Measurements from ENCODE around the gene SARS2. TPM values are rescaled to one million over a fixed set of nuclear protein-coding genes. Genes with fewer than 3 reads are reported as not detected.
A peak's percentile ranks its signal among the peaks of the same experiment; 100 is the strongest.

Gene SARS2, protein sequence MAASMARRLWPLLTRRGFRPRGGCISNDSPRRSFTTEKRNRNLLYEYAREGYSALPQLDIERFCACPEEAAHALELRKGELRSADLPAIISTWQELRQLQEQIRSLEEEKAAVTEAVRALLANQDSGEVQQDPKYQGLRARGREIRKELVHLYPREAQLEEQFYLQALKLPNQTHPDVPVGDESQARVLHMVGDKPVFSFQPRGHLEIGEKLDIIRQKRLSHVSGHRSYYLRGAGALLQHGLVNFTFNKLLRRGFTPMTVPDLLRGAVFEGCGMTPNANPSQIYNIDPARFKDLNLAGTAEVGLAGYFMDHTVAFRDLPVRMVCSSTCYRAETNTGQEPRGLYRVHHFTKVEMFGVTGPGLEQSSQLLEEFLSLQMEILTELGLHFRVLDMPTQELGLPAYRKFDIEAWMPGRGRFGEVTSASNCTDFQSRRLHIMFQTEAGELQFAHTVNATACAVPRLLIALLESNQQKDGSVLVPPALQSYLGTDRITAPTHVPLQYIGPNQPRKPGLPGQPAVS
- 9.3 and 23.6 TPM in 2 replicates for total RNA-seq (2022)
- percentile 58 among the genes with signal in this experiment for Bru-seq, nascent RNA
- BruChase-seq, experiment 1, labeled RNA remaining after a 6-hour chase, result percentile 76 among the genes with signal in this experiment
- percentile 78 among the genes with signal in this experiment for BruChase-seq, experiment 2, labeled RNA remaining after a 2-hour chase
- long read RNA-seq, transcript SARS2-201 (16 exons, 2,057 nt), result major isoform, 21 of 33 reads
- long read RNA-seq, partial matches to known transcripts, result 0 of 33 reads
- long read RNA-seq, other reads (novel, unspliced or antisense), result 12 of 33 reads

DNA sequence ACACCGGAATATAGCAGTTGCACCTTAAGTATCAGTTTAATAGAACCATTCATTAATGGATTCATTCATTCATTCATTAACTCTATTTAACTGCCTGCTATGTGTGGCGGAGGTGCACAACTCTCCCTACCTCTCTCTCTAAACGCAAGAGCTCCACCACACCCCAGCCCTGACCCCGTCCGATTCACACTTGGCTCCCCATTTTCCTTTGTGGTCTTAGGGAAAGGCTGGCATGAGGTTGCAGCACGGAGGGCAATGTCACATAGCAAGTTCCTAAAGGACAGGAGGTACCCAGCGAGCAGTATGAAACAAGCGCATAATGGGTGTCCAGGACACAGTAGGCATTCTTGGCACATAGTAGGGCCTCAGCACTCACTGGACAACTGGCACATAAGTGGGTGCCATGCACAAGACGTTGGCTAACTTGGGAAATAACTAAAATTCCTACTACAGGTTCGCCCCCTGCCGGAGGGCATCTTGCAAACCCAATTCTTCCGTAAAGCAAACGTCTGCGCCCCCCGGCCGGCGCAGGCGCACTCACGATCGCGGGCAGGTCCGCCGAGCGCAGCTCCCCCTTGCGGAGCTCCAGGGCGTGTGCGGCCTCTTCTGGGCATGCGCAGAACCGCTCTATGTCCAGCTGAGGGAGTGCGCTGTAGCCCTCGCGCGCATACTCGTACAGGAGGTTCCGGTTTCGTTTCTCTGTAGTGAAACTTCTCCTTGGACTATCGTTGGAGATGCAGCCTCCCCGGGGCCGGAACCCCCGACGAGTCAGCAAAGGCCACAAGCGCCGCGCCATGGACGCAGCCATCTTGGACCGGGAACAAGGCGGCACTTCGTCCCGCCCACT is at the start of gene SARS2:
SARS2 (minus strand) TSS at position 835 of the 847 bp plus-strand sequence; CDS start at position 808, 27 bp downstream.
- peaks cover 14% of the 10 kb centered on the region for H3K4me1 Mint-ChIP-seq (ENCODE audit: insufficient read depth, unreplicated experiment)
- DNase-seq (ENCODE audit: unreplicated experiment), result peak; percentile 93
- peak within 1 kb of the TSS; percentile 85 for H3K4me3 Mint-ChIP-seq (ENCODE audit: unreplicated experiment)
- peak within 1 kb of the TSS; percentile 95 for H3K27ac Mint-ChIP-seq (ENCODE audit: low read depth, unreplicated experiment)
- ChIA-PET POLR2A (interaction anchor here (0.6 to 3.3 kb wide), 30 partner anchors 10 to 684 kb away, joined by 3 to 35 read pairs (median 5); partner anchors contain the start of genes ACTN4, ECH1, EIF3K and FAM98C), CTCF (interaction anchor here (0.6 to 2.3 kb wide), 43 partner anchors 11 to 795 kb away, joined by 3 to 16 read pairs (median 3); partner anchors contain the start of genes FAM98C and NFKBIB)
- peaks cover 24% of the 10 kb centered on the region for H3K36me3 Mint-ChIP-seq (ENCODE audit: insufficient read depth, unreplicated experiment)
- no TSS peak for BruUV-seq (replicated peaks)
- intact Hi-C loops (cut with micrococcal nuclease), result loop anchor here (1.0 to 10.0 kb wide), 6 partner anchors 29 to 695 kb away; partner anchors contain the start of gene FAM98C
- TF ChIP-seq, protein P1, sequence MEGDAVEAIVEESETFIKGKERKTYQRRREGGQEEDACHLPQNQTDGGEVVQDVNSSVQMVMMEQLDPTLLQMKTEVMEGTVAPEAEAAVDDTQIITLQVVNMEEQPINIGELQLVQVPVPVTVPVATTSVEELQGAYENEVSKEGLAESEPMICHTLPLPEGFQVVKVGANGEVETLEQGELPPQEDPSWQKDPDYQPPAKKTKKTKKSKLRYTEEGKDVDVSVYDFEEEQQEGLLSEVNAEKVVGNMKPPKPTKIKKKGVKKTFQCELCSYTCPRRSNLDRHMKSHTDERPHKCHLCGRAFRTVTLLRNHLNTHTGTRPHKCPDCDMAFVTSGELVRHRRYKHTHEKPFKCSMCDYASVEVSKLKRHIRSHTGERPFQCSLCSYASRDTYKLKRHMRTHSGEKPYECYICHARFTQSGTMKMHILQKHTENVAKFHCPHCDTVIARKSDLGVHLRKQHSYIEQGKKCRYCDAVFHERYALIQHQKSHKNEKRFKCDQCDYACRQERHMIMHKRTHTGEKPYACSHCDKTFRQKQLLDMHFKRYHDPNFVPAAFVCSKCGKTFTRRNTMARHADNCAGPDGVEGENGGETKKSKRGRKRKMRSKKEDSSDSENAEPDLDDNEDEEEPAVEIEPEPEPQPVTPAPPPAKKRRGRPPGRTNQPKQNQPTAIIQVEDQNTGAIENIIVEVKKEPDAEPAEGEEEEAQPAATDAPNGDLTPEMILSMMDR (IDR thresholded peaks at IDR 0.05; ENCODE audit: unreplicated experiment), result peak; percentile 95
- H3K9me3 Mint-ChIP-seq (ENCODE audit: unreplicated experiment), result peaks cover 7% of the 10 kb centered on the region
- H3K27me3 Mint-ChIP-seq (ENCODE audit: insufficient read depth, unreplicated experiment), result no peaks in the 10 kb centered on the region

DNA sequence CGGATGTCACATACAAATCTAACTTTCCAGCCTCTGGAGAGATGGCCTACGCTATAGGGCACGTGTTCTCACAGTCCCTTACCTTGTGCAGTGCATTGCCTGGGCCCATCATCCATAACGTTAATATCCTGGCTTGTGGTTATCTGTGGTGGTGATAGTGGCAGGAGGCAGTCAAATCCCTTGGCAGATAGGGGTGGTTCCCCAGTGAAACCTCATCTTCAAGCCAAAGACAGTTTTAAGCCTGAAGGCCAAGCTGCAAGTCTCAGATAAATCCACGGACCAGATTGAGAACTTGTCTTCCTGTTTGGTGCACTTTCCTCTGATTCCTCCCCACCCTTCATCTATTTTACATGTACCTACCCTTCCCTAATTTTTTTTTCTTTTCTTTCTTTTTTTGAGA is 49.2 kb upstream of the SARS2 start:
- no peak for DNase-seq (ENCODE audit: unreplicated experiment)
- intact Hi-C loops (cut with micrococcal nuclease), result no loop called here
- peaks cover 4% of the 10 kb centered on the region for H3K4me1 Mint-ChIP-seq (ENCODE audit: insufficient read depth, unreplicated experiment)
- H3K27ac Mint-ChIP-seq (ENCODE audit: low read depth, unreplicated experiment), result no peak overlapping the region
- TF ChIP-seq, protein P1 (IDR thresholded peaks at IDR 0.05; ENCODE audit: unreplicated experiment), result no peak
- no peaks in the 10 kb centered on the region for H3K9me3 Mint-ChIP-seq (ENCODE audit: unreplicated experiment)
- ChIA-PET POLR2A (no interaction called here), CTCF (no interaction called here)
- H3K27me3 Mint-ChIP-seq (ENCODE audit: insufficient read depth, unreplicated experiment), result no peaks in the 10 kb centered on the region
- H3K36me3 Mint-ChIP-seq (ENCODE audit: insufficient read depth, unreplicated experiment), result no peaks in the 10 kb centered on the region
- no peak overlapping the region for H3K4me3 Mint-ChIP-seq (ENCODE audit: unreplicated experiment)
- no TSS peak for BruUV-seq (replicated peaks)

DNA sequence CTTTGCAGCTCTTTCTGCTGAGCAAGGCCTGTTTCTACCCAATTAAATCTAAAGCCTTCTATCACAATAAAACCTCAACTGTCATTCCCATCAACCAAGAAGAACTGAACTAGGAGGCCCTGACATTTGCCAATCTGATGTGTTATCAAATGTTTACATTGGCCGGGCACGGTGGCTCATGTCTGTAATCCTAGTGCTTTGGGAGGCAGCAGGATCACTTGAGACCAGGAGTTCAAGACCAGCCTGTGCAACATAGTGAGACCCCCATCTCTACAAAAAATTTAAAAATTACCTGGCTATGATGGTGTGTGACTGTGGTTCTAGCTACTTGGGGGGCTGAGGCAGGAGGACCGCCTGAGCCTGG is 47.7 kb upstream of the SARS2 start:
- no peak for DNase-seq (ENCODE audit: unreplicated experiment)
- ChIA-PET CTCF (interaction anchor here (0.8 kb wide), 1 partner anchor 11 kb away, joined by 6 read pairs; no protein-coding TSS in a partner anchor), POLR2A (no interaction called here)
- no peak overlapping the region for H3K27ac Mint-ChIP-seq (ENCODE audit: low read depth, unreplicated experiment)
- TF ChIP-seq, protein P1 (IDR thresholded peaks at IDR 0.05; ENCODE audit: unreplicated experiment), result no peak
- peaks cover 9% of the 10 kb centered on the region for H3K4me1 Mint-ChIP-seq (ENCODE audit: insufficient read depth, unreplicated experiment)
- no TSS peak for BruUV-seq (replicated peaks)
- no peaks in the 10 kb centered on the region for H3K36me3 Mint-ChIP-seq (ENCODE audit: insufficient read depth, unreplicated experiment)
- no peaks in the 10 kb centered on the region for H3K27me3 Mint-ChIP-seq (ENCODE audit: insufficient read depth, unreplicated experiment)
- intact Hi-C loops (cut with micrococcal nuclease), result no loop called here
- no peaks in the 10 kb centered on the region for H3K9me3 Mint-ChIP-seq (ENCODE audit: unreplicated experiment)
- no peak overlapping the region for H3K4me3 Mint-ChIP-seq (ENCODE audit: unreplicated experiment)

All from MCF 10A (cell line).